RWPE1 (cell line): ENCODE measurements around the gene SPRR1A.

ENCODE experiments used
- CTCF ChIA-PET: fragments of 350-600 bp; sonication (Branson Sonifier 250); formaldehyde crosslinking; extraction: SDS; loops from one replicate; lab custom pipeline; 2021; lab: Yijun Ruan, JAX
- POLR2A ChIA-PET: fragments of 400-600 bp; formaldehyde crosslinking; extraction: SDS; loops from one replicate; lab custom pipeline; 2020; ENCODE audit warnings: antibody characterized with exemption; ENCODE audit not compliant: low non-redundant PET; lab: Yijun Ruan, JAX
- DNase-seq: peaks from one replicate; pipeline ENCODE4 v3.0.0; 2012; ENCODE audit warnings: low spot score
- H3K27ac ChIP-seq: fragments of 450-650 bp; 2 replicates; pipeline ENCODE4 v1.5.1; 2017
- CTCF ChIP-seq: fragments of 450-650 bp; conservative IDR thresholded peaks from 2 replicates; pipeline ENCODE4 v1.5.1; 2017; ENCODE audit warnings: low read depth, mild to moderate bottlenecking

The SPRR1A gene

GRCh38 chr1:152951711-152952110 lies 32.2 kb upstream of the SPRR1A start:
- TF ChIP-seq CTCF = no peak
- H3K27ac ChIP-seq = no peak overlapping the region
- CTCF ChIA-PET = no interaction called here
- POLR2A ChIA-PET = interaction anchor here (0.6 kb wide), 1 partner anchor 321 kb away, joined by 3 read pairs; no protein-coding TSS in a partner anchor
- no peak for DNase-seq

GRCh38 chr1:152953761-152954160 lies 30.1 kb upstream of the SPRR1A start:
- CTCF ChIA-PET = interaction anchor here (0.6 to 2.2 kb wide), 8 partner anchors 9 to 395 kb away, joined by 3 to 8 read pairs (median 5); partner anchors contain the start of gene SPRR2B
- DNase-seq = peak; percentile 91
- TF ChIP-seq CTCF = no peak
- POLR2A ChIA-PET = interaction anchor here (0.6 to 1.1 kb wide), 2 partner anchors 14 to 34 kb away, joined by 3 read pairs; no protein-coding TSS in a partner anchor
- peak overlapping the region; percentile 86 for H3K27ac ChIP-seq

GRCh38 chr1:152954436-152954835 lies 29.4 kb upstream of the SPRR1A start:
- peak overlapping the region; percentile 86 for H3K27ac ChIP-seq
- DNase-seq = peak; percentile 89
- TF ChIP-seq CTCF = no peak
- ChIA-PET POLR2A (interaction anchor here (0.6 to 1.1 kb wide), 2 partner anchors 14 to 34 kb away, joined by 3 read pairs; no protein-coding TSS in a partner anchor), CTCF (interaction anchor here (0.6 to 2.2 kb wide), 6 partner anchors 8 to 238 kb away, joined by 3 to 8 read pairs (median 6); no protein-coding TSS in a partner anchor)

- CTCF ChIA-PET = interaction anchor here (0.6 kb wide), 1 partner anchor 8 kb away, joined by 3 read pairs; no protein-coding TSS in a partner anchor
- no peak for DNase-seq
- POLR2A ChIA-PET = no interaction called here
- no peak for TF ChIP-seq CTCF
- H3K27ac ChIP-seq = no peak overlapping the region
Observed at GRCh38 chr1:152957561-152957960, 26.3 kb upstream of the SPRR1A start.

- POLR2A ChIA-PET = no interaction called here
- H3K27ac ChIP-seq = no peak overlapping the region
- CTCF ChIA-PET = no interaction called here
- TF ChIP-seq CTCF = no peak
- no peak for DNase-seq
Observed at GRCh38 chr1:152959273-152959672, 24.6 kb upstream of the SPRR1A start.

- POLR2A ChIA-PET = no interaction called here
- CTCF ChIA-PET = interaction anchor here (0.8 kb wide), 1 partner anchor 761 kb away, joined by 3 read pairs; no protein-coding TSS in a partner anchor
- no peak overlapping the region for H3K27ac ChIP-seq
- DNase-seq = no peak
- no peak for TF ChIP-seq CTCF
Observed at GRCh38 chr1:152959801-152960451, 24.0 kb upstream of the SPRR1A start.
